ENCODE measurements around the gene STAT2.
"Not testable (repeated sequence)": the region's sequence is repeated elsewhere in the genome, so short reads cannot be mapped to it uniquely, and the experiment has no call there.

Gene STAT2

GRCh38 chr12:56330936-56331490 is 28.9 kb downstream of the STAT2 start:
- no peak for DNase-seq (ENCODE audit: low read depth)

GRCh38 chr12:56326533-56326932 is 33.4 kb downstream of the STAT2 start:
- no peak for DNase-seq (ENCODE audit: low read depth)

GRCh38 chr12:56326126-56326525 is 33.8 kb downstream of the STAT2 start:
- no peak for DNase-seq (ENCODE audit: low read depth)

GRCh38 chr12:56324206-56324605 is 35.7 kb downstream of the STAT2 start:
- DNase-seq (ENCODE audit: low read depth): no peak

- not testable (repeated sequence) for DNase-seq (ENCODE audit: low read depth)
Observed at GRCh38 chr12:56321610-56322009, 38.3 kb downstream of the STAT2 start.

GRCh38 chr12:56321027-56321426 is 38.9 kb downstream of the STAT2 start:
- DNase-seq (ENCODE audit: low read depth): no peak

GRCh38 chr12:56317675-56318074 is 42.2 kb downstream of the STAT2 start:
- no peak for DNase-seq (ENCODE audit: low read depth)

- peak; percentile 90 for DNase-seq (ENCODE audit: low read depth)
Observed at GRCh38 chr12:56315622-56316473, 44.1 kb downstream of the STAT2 start, which contains the start of gene CNPY2. TSS of gene CNPY2 (minus strand) at chr12:56315988. CDS start at chr12:56315217, 771 bp downstream.

GRCh38 chr12:56315249-56315621 is 44.7 kb downstream of the STAT2 start:
- DNase-seq (ENCODE audit: low read depth): no peak

- no peak for DNase-seq (ENCODE audit: low read depth)
Observed at GRCh38 chr12:56311003-56311402, 48.9 kb downstream of the STAT2 start.

- no peak for DNase-seq (ENCODE audit: low read depth)
Observed at GRCh38 chr12:56308714-56309113, 51.2 kb downstream of the STAT2 start.

- no peak for DNase-seq (ENCODE audit: low read depth)
Observed at GRCh38 chr12:56307221-56307965, 52.5 kb downstream of the STAT2 start.

- no peak for DNase-seq (ENCODE audit: low read depth)
Observed at GRCh38 chr12:56304872-56305590, 54.9 kb downstream of the STAT2 start.

GRCh38 chr12:56304276-56304675 is 55.6 kb downstream of the STAT2 start:
- DNase-seq (ENCODE audit: low read depth): no peak

GRCh38 chr12:56300644-56301464 is 59.1 kb downstream of the STAT2 start:
- DNase-seq (ENCODE audit: low read depth): no peak

GRCh38 chr12:56299853-56300643 is 59.9 kb downstream of the STAT2 start, which contains the start of gene CS:
TSS of gene CS (minus strand) at chr12:56300330. CDS start at chr12:56300201, 129 bp downstream.
- peak; percentile 98 for DNase-seq (ENCODE audit: low read depth)

- no peak for DNase-seq (ENCODE audit: low read depth)
Observed at GRCh38 chr12:56299308-56299852, 60.5 kb downstream of the STAT2 start.

GRCh38 chr12:56298828-56299227 is 61.1 kb downstream of the STAT2 start:
- no peak for DNase-seq (ENCODE audit: low read depth)

GRCh38 chr12:56297400-56297799 is 62.5 kb downstream of the STAT2 start:
- DNase-seq (ENCODE audit: low read depth): no peak

GRCh38 chr12:56296295-56296694 is 63.6 kb downstream of the STAT2 start:
- no peak for DNase-seq (ENCODE audit: low read depth)

Measured in activated T-cell treated with anti-CD3 and anti-CD28 coated beads for 48 hours (primary cell).